ENCODE data around the gene GIMAP7.
"Not testable (repeated sequence)": the region's sequence is repeated elsewhere in the genome, so short reads cannot be mapped to it uniquely, and the experiment has no call there.

GIMAP7 gene

DNA sequence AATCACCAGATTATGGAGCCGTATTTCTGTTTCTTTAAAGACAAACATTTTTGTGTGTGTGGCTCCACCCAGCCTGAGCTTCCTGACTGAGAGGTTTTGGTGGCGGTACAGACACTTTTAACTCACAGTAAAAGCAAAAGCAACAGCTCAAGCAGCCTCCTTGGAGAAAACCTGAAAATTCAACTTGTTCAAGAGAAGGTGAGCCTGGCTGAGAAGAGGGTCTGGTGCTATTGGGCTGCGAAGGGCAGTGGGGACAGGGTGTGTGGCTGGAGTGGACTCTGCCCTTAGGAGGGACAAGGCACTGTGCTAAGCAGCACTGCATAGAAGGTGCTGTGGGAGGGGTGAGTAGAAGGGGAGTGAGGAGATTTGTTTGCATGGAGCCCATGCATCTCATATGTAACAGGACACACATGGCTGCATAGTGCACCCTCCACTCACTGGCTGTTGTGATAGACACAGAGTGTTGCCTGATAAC lies at the start of gene GIMAP7:
Gene GIMAP7, plus strand, starts transcription at position 125 of the 475 bp plus-strand sequence. CDS start 5,103 bp downstream, outside the sequence.
- peak in 1 of 14 donors; percentile 5 for DNase-seq

DNA sequence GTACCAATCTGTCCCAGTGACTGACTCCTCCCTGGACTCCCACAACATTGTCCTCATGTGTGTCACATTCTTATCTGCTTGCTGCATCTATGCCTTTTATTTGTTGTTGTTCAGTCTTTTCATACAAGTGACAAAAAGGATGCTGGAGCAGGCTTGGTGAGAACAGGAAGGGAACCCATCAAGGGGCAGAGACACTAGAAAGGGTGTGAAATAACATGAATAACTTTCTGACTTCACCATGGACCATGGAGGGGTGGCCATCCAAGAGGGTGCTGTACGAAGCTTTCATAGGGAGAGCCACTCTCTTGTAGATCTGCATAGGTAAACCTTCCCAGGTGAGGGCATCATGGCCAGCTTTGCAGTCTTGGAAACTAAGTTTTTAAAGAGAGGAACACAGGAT lies 49.7 kb upstream of the GIMAP7 start:
- no peak for DNase-seq

DNA sequence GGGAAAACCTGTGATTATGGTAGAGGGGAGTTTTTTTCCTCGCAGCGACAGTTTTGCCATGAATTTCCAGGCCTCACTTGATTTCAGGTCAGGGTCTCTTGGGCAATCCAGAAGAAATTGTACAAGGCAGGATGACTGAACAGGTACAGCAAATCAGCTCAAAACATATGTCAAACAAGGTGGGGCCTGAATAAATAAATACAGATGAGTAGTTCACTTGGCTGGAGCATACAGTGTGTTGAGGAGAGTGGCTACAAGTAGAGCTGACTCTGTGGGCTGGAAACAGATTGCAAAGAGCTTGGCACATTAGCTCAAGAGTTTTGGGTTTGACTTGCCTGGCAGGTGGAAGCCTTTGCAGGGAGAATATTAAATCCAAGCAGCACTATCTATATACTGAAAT lies 49.3 kb upstream of the GIMAP7 start:
- DNase-seq, result no peak

DNA sequence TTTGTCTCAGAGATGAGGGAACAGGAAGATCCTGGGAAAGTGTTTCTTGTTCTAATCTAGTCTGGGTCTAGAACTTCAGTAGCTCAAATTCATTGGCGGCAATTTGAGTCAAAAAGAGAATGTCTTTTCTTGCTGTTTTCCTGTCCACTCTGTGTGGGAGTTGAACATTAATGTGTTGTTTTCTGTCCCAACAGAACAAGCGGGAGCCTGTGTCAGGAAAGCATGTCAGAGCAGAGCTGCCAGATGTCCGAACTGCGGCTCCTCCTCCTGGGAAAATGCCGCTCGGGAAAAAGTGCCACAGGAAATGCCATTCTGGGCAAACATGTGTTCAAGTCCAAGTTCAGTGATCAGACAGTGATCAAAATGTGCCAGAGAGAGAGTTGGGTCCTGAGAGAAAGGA lies 48.2 kb upstream of the GIMAP7 start:
- no peak for DNase-seq

DNA sequence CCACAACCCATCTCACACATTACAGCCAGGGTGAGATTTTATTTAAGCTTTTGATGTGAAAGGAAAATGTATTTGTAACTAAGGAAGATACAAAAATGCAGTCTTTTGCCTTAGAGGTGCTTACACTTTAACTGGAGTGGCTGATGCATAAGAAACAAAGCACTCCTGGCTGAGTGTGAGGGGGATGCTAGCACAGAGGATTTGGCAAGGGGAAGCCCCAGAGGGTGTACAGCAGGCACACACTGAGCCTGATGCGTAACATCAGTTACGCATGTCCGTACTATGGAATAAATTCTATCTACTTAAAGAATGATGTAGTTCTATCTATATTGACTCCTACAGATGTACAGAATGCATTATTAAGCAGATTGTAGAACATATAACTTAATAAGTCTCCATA lies 46.4 kb upstream of the GIMAP7 start:
- DNase-seq, result no peak

DNA sequence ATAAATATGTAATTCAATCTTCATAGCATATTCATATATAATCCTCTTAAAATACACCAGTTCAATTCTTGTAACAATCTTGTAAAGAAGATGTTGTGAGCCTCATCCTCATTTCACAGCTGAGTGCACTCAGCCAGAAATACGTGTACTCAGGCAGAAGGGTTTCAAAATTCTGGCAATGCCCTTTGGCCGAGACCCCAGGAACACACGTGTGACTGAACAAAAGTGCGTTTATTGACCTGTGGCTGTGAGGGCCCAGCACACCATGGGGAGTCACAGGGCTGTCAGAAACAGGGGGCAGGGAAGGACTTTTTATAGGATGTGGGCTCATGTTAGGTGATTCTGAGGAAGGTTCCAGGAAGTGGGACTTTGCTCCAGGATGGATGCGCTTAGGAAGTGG lies 42.8 kb upstream of the GIMAP7 start:
- no peak for DNase-seq

DNA sequence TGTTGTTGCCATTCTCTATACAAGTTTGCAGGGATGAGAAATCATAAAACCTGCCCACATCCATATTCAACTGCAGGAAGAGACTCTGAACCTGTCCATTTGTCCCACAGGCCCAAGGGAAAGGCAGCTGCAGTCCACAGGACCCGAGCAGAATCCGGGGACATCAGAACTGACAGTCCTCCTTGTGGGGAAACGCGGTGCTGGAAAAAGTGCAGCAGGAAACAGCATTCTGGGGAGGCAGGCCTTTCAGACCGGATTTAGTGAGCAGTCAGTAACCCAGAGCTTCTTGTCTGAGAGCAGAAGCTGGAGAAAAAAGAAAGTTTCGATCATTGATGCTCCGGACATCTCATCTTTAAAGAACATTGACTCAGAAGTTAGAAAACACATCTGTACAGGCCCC lies 40.8 kb upstream of the GIMAP7 start:
- no peak for DNase-seq

DNA sequence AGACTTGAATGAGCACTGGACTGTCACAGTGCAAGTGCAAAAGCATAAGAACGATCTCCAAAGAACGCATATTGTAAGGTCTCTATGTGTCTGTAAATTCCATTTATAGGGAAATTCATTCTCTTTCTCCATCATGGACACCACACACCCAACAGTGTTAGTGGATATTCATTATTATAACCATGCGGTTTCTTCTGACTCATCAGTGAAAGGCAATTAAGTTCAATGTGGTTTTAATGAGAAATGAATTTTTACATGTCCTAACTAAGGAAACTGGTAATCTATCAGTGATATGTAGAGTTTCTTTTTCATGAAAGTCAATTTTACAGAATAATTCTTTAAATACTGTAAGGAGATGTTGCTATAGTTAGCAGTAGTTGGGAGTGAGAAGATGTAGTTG lies 38.4 kb upstream of the GIMAP7 start:
- DNase-seq, result no peak

DNA sequence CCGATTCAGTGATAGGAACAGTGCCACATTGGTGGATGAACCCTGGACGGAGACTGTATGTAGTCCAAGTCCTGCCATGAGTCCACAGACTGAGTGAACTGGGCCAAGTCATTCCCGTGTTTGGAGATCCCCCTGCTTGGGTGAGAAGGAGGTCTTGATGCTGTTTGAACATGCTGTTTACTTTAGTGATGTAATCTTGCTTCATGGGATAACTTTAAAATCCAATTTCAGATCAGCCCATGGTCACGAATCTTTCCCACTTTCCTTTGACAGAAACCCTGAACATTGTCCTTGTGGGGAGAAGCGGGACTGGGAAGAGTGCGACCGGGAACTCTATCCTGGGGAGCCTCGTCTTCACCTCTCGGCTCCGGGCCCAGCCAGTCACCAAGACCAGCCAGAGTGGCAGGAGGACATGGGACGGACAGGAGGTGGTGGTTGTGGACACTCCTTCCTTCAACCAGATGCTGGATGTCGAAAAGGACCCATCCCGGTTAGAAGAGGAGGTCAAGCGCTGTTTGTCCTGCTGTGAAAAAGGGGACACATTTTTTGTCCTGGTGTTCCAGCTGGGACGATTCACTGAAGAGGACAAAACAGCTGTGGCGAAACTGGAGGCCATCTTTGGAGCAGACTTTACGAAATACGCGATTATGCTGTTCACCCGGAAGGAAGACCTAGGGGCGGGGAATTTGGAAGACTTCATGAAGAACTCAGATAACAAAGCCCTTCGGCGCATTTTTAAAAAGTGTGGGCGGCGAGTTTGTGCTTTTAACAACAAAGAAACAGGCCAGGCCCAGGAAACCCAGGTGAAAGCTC lies 37.6 kb upstream of the GIMAP7 start:
- DNase-seq, result no peak

DNA sequence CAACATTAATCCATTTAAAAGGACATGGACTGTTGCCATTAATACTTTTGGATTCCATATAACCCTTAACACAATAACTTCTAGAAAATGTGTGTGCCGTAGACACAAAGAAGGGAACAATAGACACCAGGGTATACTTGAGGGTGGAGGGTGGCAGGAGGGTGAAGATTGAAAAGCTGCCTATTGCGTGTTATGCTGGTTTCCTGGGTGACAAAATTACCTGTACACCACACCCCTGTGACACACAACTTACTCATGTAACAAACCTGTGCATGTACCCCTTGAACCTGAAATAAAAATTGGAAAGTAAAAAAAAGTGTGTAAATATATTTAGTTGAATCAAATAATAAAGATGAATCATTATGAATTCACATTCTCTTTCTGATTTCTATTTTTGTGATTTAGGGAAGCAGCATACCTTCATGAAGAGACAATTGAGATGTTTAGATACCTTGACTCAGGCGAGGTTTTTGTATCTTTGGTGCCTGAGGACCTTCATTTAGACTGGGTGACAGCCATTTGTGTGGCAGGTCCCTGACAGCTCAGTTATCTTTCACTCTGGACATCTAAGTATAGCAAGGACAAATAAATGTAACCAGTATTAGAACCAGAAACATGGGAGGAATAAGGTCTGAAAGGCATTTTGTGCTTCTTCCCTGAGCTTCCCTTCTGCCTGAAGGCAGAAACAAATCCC lies 35.5 kb upstream of the GIMAP7 start:
- no peak for DNase-seq

DNA sequence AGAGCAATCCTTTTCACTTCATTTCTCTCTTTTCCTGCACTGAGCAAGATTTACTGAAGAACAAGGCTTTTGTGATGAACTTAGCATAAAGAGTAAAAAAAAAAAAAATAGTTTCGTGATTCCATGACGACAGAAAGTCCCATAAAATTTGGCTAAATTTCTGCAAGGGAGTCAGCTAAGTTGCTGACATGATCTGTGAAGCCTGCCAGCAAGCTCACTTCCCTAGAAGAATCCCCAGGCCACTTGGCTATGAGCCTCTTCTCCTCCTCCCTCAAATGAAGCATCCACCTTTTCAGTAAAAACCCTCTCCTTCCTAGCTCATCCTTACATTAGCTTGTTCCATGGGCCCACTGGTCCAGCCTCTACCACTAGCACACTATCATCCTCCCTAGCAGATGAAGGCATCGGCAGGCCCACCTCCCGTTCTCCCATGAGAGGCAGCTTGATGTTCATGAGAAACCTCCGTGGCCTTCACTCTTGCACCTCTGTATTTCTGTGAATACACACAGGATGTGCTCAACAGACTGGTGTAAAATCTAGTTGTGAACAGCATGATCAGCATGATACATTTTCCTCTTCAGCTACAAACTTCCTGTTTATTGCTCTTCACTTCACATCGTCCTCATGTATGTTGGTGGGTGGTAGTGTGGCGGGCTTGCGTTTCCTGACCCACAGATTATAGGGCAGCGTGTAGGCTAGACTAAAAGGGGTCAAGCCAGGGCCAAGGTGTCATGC lies 33.3 kb upstream of the GIMAP7 start:
- no peak for DNase-seq

DNA sequence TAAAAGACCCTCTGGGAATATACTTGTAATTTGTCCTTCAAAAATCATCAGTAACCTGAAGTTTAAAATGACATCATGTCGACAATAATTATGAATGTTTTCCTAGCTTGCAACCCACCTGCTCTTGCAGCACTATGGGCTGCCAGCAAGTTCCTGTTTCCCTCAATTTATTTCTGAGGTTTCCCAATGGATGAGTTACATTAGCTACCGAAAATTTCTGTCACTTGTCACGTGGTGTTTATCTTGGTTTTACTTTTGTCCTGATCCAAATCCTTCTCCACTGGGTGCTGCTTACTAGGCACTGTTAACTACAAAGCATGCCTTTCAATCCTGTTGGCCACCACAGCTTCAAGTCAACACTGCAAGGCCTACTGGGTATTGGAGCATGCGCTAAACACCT lies 32.8 kb upstream of the GIMAP7 start:
- DNase-seq, result no peak

DNA sequence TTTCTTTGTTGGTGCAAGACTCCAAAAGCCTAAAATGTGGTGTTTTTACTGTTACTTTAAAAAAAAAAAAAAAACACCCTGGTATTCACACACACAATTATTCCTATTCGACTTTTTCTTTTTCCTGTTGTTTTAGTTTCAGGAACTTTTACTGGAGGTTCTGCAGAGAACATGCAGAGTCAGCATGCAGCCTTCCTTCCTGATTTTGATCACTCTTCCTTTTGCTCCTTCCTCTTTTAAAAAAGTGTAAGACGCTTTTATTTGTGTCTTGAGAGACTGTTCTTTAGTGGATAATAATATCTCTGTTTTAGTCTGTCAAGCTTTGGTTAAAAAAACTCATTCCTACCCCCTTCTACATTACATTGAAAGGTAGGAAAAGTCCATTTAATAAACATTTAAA lies 31.2 kb upstream of the GIMAP7 start:
- DNase-seq, result not testable (repeated sequence)

DNA sequence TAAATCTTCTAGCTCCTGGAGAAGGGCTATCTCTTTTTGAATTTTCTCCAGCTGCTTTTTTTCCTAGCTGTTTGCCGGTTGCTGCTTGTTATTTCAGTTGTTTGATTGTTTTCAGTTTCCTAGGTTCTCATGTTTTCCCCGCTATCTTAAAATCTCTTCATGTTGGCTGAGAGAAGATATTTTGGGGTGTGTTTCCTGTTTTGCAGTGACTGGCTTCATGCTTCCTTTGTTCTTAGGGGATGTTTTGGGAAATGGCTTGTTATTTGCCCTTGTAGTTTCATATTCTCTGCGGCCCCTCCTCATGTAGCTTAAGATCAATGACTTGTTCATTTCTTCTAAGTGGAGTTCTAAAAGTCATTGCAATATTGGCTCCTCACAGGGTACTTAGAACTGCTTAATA lies 30.6 kb upstream of the GIMAP7 start:
- DNase-seq, result not testable (repeated sequence)

DNA sequence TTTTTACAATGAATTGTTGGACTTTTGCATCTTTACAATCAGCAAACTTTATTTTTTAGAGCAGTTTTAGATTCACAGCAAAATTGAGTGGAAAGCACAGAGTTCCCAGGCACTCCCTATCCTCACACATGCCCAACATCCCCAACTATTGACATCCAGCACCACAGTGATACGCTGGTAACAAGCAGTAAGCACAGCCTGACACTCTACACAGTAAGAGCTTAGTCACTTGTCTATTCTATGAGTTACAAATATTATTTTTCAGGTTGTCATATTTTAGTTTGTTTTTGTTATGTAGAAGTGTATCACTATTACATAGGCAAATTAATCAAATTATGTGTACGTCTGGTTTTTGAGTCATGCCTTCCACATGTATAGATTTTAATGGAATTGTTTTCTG lies 27.0 kb upstream of the GIMAP7 start:
- DNase-seq, result no peak

DNA sequence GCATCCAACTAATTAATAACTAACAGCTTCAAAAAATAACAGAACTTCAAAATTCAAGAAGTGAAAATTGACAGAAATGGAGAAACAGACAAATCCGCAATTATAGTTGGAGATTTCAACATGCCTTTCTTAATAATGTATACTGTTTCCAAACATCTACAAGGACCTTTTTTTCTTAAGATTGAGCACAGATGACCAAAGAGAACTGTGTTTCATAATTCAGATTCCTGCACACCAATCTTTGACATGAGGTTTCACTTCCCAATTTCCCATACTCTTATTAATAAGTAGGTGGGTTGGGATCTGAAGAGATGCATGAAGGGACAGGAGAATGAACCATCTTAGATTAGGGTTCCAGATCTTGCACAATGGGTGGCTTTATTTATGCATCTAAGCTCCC lies 24.9 kb upstream of the GIMAP7 start:
- DNase-seq, result no peak

DNA sequence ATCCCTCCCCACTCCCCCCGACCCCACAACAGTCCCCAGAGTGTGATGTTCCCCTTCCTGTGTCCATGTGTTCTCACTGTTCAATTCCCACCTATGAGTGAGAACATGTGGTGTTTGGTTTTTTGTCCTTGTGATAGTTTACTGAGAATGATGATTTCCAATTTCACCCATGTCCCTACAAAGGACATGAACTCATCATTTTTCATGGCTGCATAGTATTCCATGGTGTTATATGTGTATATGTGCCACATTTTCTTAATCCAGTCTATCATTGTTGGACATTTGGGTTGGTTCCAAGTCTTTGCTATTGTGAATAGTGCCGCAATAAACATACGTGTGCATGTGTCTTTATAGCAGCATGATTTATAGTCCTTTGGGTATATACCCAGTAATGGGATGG lies 21.2 kb upstream of the GIMAP7 start:
- not testable (repeated sequence) for DNase-seq

DNA sequence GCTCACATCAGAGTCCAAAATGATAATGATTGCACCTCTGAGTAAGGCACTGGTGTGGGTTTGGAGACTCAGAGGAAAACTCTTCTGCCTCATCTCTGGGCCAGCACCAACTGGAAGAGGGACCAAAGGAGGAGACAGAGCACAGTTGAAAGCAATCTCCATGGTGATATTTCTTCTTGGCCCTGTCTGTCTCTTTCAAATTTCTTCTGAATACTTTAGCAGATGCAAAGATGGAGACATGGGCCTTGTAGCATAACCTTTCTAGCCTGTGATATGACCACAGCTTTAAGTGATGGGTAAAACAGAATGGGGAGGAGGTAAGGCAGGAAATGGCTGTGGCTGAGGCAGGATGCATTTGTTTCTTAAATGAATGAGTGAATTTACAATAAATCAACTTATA lies 12.2 kb upstream of the GIMAP7 start:
- no peak for DNase-seq

DNA sequence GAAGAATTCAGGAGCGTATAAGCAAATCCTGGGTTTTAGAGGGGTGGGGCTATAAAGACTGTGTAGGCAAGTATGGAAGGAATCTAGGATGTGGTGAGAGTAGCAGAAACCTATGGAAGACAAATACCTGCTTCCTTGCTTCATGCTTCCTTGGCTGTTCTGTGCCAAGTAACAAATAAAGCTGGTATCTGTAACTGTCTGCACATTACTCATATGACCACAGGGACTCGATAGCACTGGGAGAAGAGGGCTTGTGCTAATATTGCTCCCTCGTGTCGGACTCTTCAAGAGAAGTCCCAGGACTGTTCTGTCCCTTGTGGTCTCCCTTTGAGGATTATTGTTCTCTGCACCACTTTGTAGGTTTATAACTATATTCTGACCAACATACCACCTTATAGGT lies 11.5 kb upstream of the GIMAP7 start:
- no peak for DNase-seq

DNA sequence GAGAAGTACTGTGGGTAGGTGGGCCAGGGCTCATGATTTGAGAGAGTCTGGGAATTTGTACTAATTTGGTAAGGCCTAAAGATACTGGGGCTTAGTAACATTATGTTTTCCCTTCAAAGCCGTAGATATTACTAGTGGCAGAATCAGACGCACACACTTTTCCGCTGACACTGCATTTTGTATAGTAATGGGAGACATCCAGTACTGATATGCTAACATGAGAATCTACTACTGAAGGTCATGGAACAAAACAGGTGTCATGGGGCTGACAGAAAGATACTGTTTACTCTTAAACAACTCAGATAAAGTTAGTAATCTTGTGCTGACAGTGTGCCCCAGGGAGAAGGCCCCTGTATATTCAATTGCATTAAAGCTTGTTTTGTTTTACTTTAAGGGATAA lies 11.1 kb upstream of the GIMAP7 start:
- no peak for DNase-seq

DNA sequence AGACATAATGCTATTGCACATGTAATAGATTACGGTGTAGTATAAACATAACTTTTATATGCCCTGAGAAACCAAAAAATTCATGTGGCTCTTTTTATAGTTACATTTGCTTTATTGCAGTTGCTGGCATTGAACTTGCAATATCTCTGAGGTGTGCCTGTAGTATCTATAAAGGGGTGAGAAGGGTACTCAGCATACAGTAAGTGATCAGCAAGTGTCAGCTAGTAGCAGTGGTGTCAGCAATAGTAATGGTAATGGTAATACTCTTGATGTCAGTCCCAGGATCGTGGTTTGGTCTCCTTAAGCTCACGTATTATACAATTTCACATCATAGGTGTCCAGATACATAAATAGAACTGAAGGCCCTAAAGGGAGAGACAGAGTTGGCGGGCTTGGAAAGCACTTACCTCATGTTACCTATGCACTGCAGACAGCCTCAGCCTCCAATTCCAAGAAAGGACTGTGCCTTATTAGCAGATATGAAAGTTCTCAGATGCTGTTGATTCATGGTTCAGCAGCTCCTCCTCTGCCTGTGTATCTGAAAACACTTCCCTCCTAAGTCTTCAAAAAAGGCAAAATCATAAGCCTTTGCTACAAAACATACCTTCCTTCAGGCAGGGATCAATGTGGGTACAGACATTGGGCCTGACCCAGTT lies 6.6 kb upstream of the GIMAP7 start:
- no peak for DNase-seq

DNA sequence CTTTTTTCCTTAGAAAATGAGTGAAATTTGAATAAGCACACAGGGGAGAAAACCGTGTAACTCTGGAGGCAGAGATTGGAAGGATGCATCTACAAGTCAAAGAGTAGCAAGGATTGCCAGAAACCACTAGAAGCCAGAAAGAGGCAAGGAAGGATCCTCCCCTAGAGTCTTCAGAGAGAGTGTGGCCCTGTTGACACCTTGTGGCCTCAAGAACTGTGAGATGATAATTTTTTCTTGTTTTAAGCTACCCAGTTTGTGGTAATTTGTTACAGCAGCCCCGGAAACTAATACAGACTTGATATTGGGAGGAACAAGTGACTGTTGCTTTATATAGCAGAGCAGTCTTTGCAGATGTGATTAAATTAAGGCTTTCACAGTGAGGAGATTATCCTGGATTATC lies 3.6 kb upstream of the GIMAP7 start:
- DNase-seq, result no peak

DNA sequence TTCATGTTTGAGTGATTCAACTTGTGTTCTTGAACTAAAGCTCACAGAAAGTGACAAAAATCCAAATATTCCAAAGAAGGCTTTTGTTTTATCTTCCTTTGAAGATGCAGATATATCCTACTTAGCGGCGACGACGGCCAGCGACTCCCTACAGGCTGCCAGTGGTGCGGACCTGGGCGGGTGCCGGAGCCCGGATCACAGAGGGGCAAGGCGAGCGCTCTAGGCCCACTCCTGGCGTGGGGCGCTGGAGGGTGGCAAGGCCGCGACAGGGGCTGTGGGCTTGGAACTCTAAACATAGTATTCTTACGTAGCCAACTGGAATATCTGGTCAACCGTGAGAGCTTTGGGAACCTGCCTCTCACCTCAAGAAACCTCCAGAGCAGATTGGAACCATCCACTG lies 914 bp upstream of the GIMAP7 start:
- no peak for DNase-seq

Data from C1 segment of cervical spinal cord (tissue), 14 donors.